Stimulated activated CD4-positive, alpha-beta T cell treated with anti-CD3 and anti-CD28 coated beads, Interleukin-12 subunit alpha, Interleukin-12 subunit beta, amount 100 ng/mL, for 4 hours (primary cell): ENCODE data around the gene TDRD6.
"Not testable (repeated sequence)": the region's sequence is repeated elsewhere in the genome, so short reads cannot be mapped to it uniquely, and the experiment has no call there.

ENCODE experiments used
- DNase-seq: peaks from one replicate; pipeline ENCODE4 v3.0.0-alpha.2; 2020

The TDRD6 gene, protein sequence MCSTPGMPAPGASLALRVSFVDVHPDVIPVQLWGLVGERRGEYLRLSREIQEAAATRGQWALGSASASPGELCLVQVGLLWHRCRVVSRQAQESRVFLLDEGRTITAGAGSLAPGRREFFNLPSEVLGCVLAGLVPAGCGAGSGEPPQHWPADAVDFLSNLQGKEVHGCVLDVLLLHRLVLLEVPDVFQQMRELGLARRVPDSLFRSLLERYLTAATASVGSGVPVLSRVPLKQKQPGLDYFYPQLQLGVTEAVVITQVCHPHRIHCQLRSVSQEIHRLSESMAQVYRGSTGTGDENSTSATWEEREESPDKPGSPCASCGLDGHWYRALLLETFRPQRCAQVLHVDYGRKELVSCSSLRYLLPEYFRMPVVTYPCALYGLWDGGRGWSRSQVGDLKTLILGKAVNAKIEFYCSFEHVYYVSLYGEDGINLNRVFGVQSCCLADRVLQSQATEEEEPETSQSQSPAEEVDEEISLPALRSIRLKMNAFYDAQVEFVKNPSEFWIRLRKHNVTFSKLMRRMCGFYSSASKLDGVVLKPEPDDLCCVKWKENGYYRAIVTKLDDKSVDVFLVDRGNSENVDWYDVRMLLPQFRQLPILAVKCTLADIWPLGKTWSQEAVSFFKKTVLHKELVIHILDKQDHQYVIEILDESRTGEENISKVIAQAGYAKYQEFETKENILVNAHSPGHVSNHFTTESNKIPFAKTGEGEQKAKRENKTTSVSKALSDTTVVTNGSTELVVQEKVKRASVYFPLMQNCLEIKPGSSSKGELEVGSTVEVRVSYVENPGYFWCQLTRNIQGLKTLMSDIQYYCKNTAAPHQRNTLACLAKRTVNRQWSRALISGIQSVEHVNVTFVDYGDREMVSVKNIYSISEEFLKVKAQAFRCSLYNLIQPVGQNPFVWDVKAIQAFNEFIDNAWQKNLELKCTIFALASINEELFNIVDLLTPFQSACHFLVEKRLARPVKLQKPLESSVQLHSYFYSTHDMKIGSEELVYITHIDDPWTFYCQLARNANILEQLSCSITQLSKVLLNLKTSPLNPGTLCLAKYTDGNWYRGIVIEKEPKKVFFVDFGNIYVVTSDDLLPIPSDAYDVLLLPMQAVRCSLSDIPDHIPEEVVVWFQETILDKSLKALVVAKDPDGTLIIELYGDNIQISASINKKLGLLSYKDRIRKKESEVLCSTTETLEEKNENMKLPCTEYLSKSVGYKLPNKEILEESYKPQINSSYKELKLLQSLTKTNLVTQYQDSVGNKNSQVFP (N-terminal part only)

DNA sequence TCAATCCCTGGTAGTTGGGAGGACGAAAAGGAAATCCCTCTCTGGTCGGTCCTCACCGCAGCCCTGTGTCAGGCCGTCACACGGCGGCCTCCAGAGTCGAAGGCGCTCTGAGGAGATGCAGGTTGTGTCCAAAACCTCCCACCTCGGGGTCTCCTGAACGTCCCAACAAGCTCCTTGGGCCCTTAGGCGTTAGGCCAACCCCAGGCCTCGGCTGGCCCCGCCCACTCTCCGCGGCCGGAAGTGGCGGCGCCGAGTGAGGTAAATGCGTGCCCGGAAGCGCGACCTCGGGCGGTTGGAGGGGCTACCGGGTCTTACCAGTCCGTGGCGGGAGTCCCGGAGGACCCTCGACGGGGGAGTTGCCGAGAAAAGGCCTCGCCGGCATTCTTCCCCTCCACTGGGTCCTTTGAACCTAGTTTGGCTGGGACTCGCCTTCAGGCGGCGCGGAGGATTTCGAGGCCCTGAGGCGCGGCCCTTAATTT, at the start of gene TDRD6:
Gene TDRD6, plus strand, starts transcription at position 267 of the 479 bp plus-strand sequence. CDS start 244 bp downstream, outside the sequence.
- no peak for DNase-seq

GRCh38 chr6:46637933-46638332, 49.8 kb upstream of the TDRD6 start:
- DNase-seq = no peak

DNA sequence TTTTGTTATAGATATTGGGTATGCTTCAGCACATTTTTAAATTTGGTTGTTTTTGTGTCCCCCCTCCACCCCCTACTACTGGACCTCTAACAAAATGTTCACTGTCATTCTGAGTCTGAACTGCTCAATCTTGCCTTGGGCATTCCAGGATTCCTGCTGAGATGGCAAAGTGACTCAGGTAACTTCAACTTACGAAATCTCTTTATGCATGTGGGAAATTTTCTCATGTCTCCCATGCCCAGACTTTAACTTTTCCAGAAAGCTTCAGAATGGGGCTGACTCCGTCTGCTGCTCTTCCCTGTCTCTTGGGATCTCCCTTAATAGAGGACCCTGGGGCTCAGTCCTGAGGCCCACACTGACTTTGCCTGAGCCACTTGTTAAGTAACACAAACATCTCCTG, 49.0 kb upstream of the TDRD6 start:
- no peak for DNase-seq

- DNase-seq = no peak
These were observed 44.5 kb upstream of the TDRD6 start for GRCh38 chr6:46642928-46643751.

GRCh38 chr6:46645265-46645664, 42.4 kb upstream of the TDRD6 start:
- no peak for DNase-seq

DNA sequence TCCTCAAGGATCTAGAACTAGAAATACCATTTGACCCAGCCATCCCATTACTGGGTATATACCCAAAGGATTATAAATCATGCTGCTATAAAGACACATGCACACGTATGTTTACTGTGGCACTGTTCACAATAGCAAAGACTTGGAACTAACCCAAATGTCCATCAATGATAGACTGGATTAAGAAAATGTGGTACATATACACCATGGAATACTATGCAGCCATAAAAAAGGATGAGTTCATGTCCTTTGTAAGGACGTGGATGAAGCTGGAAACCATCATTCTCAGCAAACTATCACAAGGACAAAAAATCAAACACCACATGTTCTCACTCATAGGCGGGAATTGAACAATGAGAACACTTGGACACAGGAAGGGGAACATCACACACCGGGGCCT, 39.6 kb upstream of the TDRD6 start:
- DNase-seq = not testable (repeated sequence)

DNA sequence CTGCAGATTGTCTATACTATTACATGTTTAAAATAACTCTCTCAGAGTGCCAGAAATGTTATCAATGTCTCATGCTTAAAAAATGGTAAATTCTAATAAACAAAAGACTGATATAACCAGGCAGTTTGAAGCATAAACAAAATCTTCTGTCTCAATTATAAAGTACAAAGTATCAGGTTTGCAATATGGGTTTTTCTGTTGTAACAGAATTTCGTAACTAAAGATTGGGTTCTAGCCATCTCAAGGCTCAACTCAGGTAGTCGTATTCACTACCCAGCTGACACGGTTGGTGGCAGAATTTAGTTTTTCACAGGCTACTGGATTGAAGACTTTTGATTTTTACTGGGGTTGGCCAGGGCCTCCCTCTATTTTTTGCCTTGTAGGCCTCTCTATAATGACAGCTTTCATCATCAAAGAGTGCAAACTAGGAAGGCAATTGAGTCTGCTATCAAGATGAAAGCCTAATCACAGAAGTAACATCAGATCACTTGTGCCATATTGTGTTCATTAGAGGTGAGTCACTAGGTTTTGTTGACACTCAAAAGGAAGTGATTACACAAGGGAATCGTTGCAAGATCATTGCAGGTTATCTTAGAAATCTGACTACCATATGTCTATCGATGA, 38.7 kb upstream of the TDRD6 start:
- no peak for DNase-seq

DNA sequence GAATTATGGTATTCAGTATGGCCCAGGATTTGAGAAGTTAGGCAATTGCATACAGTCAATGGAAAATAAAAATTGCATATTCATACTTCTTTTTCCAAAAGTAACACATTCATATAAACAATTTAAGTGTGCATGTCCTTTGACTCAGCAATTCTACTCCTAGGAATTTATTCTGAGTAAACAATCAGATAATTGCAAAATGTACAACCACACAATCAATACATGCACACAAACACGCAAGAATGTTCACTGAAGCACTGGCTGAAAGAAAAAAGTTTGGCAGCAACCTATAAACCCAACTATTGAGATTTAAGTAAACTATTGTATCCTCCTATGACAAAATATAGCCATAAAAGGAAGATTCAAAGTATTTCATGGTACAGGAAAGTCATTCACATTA, 36.7 kb upstream of the TDRD6 start:
- no peak for DNase-seq

DNA sequence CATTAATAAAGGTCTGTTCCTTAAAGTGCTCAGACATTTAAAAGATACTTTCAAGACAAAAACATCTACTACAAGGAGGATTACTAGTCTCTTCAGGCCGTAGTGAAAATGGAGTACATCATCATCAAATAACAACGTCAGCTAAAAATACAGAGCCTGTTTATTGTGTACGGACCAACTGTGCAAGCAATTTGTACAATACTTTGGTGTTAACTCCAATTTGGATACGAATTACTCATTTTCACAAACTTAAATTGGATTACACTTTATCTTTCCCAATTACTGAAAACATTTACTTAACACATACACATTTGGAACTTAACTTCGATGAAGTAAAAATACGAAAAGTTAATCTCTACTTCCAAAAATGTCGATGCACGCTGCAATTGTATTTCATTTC, 35.9 kb upstream of the TDRD6 start:
- no peak for DNase-seq

DNA sequence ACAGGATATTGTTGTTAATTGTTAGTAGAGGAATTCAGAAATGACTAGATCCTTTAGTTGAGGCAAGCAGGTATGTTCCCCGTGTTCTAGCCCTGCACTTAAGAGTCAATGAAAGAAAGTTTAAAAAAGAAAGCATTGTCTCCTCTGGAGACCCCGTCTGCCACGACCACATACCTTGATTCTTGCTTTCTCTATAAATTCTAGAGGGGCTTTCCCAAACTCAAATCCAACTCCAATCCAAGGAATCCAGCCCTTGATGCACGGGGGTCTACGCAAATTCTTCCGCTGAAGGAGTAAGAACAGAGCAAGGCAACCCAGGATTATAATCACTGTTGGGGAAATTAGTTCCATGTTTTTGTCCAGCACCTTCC, 35.5 kb upstream of the TDRD6 start:
- no peak for DNase-seq

DNA sequence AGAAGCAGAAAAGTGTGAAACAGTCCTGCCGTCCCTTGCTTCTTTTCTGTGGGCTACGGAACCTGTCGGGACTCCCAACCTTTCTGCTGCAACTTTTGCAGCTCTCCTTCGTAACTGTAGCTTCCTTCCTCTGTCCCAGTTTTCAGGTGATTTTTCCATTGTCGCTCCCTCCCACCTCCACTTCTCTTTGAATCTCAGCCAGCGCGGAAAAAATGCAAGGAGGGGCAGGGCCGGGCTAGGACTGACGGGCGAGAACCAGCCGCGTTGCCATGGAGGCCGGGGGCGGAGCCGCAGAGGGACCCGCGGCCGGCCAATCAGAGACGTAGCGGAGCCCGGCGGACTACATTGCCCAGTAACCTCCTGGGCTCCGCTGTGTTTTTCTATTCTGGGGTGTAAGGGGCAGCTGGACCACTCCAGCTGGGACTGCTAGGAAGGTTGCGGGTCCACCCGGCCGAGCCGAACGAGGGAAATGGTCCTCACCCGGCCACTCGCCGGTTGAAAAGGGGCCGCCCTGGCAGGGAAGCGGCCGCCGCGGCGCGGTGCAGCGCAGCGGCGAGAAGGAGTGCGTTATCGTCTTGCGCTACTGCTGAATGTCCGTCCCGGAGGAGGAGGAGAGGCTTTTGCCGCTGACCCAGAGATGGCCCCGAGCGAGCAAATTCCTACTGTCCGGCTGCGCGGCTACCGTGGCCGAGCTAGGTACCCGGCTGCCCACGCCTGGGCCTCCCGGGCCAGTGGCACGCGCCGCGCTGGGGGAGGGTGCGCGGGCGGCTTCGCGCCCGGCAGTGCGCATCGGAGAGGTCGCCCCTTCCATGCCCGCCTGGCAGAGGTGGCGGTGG, 34.9 kb upstream of the TDRD6 start, which contains the start of the genes CYP39A1 and SLC25A27:
Gene CYP39A1, minus strand, starts transcription at position 216 of the 836 bp plus-strand sequence. CDS start 236 bp downstream, outside the sequence.
Gene SLC25A27, plus strand, starts transcription at position 373 of the 836 bp plus-strand sequence. Its CDS starts 218 bp downstream, at position 591.
- peak; percentile 79 for DNase-seq

DNA sequence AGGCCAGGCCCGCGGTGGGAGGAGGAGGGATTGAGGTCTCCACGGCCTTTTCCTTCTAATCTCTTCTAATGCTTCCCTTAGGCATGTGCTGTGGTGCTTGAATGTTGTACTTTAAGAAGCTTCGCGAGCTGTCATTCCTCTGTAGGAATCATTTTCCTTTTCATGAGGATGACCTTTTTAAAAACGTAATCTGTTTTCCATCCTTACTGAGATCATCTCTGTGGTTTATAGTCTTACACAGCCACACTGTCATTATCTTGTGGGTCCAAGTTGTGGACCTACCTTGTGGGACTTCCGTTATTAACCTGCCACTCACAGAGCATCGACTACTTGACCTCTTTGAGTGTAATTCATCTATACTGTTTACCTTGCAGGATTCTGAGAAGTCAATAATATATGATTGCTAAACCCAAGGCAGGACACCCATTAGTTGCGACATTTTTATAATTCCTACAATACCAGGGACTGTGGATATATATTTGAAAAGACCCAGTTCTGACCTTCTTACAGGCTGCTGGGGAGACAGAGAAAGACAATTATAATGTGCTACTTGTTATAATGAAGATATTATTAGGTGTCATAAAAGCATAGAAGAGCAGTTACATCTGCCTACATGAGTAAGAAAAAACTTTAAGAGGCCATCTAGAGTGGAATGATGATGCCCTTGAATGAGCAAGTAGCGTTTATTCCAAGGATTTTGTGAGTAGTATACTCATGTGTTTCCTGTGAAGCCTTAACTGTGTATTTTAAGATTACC, 34.1 kb upstream of the TDRD6 start:
- no peak for DNase-seq

- no peak for DNase-seq
These were observed 31.9 kb upstream of the TDRD6 start for GRCh38 chr6:46655803-46656202.

DNA sequence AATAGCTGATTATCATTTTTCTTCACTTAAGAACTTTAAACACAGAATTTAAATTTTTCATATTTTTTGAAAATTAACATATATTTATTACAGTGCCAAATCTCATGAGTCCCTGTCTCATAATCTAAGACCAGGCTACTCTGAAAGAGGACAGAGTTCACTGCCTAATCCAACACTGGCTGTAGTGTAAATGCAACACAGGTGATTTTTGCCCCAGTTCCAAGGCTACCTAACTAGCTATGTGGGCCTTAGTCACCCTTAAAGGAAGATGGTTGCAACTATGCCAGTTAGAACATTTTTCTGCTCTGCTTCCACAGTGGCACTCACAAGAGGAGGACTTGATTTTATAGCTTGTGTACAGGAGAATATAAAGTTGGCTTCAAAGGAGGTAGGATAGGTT, 30.0 kb upstream of the TDRD6 start:
- DNase-seq = no peak

DNA sequence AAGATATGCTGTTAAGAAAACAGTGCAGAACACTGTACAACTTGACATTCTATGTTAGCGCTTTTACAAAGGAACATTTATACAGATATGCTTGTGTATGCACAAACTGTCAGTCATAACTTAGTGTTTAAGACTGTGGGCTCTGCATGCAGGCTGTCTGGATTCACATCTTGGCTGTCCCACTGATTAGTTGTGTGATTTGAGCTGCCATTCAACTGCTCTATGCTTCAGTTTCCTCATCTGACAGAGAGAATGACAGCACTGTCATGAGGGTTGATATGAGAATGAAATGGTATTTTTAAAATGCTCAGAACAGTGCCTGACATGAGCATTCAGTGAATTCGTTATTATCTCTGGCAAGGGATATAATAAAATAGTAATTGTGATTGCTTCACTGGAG, 26.2 kb upstream of the TDRD6 start:
- DNase-seq = no peak

DNA sequence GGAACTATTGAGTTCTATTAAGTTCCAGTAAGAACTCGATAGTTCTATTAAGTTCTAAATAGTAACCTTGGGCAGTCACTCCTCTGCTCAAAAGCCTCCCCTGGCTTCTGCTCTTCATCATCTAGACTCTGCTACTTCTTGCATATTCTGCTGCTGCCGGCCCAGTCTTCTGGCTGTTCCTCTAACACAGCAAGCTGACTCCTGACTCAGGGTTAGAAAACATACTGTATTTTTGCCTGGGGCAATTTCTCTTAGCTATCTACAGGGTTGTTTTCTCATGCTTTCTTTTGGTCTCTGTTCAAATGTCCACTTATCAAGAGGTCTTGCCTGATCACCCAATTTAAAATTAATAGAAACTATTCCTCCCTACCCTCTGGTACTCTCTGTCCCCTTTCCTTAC, 20.3 kb upstream of the TDRD6 start:
- no peak for DNase-seq

- no peak for DNase-seq
These were observed 13.3 kb upstream of the TDRD6 start for GRCh38 chr6:46674410-46674809.

- no peak for DNase-seq
These were observed 10.9 kb upstream of the TDRD6 start for GRCh38 chr6:46676604-46677313.

DNA sequence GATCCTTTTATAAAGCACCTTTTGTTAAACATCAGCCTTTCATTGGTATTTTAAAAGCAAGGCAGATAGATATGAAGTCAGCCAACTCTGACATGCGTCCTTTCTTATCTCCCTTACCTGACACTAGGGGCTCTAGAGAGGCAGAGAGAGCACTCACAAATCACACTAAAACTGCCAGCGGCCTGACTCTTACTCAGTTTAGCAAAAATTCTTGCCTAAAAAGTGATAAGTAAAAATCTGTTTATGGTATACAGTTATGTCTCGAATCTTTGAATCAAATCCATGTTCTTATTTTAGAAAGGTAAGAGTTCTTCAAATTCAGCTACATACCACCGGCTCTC, 10.4 kb upstream of the TDRD6 start:
- no peak for DNase-seq
